Measurements from ENCODE around the gene RTP5.
"Not testable (repeated sequence)": the region's sequence is repeated elsewhere in the genome, so short reads cannot be mapped to it uniquely, and the experiment has no call there.

Gene RTP5

GRCh38 chr2:241902357-241902991 lies 32.9 kb downstream of the RTP5 start:
- no peak for DNase-seq (ENCODE audit: low spot score)

GRCh38 chr2:241903121-241904010 lies 33.8 kb downstream of the RTP5 start:
- DNase-seq (ENCODE audit: low spot score), result no peak

- no peak for DNase-seq (ENCODE audit: low spot score)
Measured at GRCh38 chr2:241904011-241904718, 34.6 kb downstream of the RTP5 start.

- no peak for DNase-seq (ENCODE audit: low spot score)
Measured at GRCh38 chr2:241904791-241905710, 35.5 kb downstream of the RTP5 start.

- DNase-seq (ENCODE audit: low spot score), result no peak
Measured at GRCh38 chr2:241905716-241906377, 36.3 kb downstream of the RTP5 start.

GRCh38 chr2:241906378-241906770 lies 36.8 kb downstream of the RTP5 start:
- not testable (repeated sequence) for DNase-seq (ENCODE audit: low spot score)

- DNase-seq (ENCODE audit: low spot score), result no peak
Measured at GRCh38 chr2:241906826-241907570, 37.5 kb downstream of the RTP5 start.

GRCh38 chr2:241907831-241908230 lies 38.3 kb downstream of the RTP5 start:
- DNase-seq (ENCODE audit: low spot score), result not testable (repeated sequence)

- no peak for DNase-seq (ENCODE audit: low spot score)
Measured at GRCh38 chr2:241908686-241909420, 39.3 kb downstream of the RTP5 start.

GRCh38 chr2:241909769-241910168 lies 40.2 kb downstream of the RTP5 start:
- DNase-seq (ENCODE audit: low spot score), result no peak

GRCh38 chr2:241910604-241911520 lies 41.3 kb downstream of the RTP5 start:
- DNase-seq (ENCODE audit: low spot score), result no peak

GRCh38 chr2:241911551-241911950 lies 42.0 kb downstream of the RTP5 start:
- no peak for DNase-seq (ENCODE audit: low spot score)

- DNase-seq (ENCODE audit: low spot score), result no peak
Measured at GRCh38 chr2:241912021-241912555, 42.6 kb downstream of the RTP5 start.

GRCh38 chr2:241913703-241914102 lies 44.2 kb downstream of the RTP5 start:
- DNase-seq (ENCODE audit: low spot score), result no peak

- DNase-seq (ENCODE audit: low spot score), result no peak
Measured at GRCh38 chr2:241914542-241914941, 45.0 kb downstream of the RTP5 start.

- not testable (repeated sequence) for DNase-seq (ENCODE audit: low spot score)
Measured at GRCh38 chr2:241921631-241922030, 52.1 kb downstream of the RTP5 start.

- DNase-seq (ENCODE audit: low spot score), result no peak
Measured at GRCh38 chr2:241922411-241922810, 52.9 kb downstream of the RTP5 start.
